ENCODE data around the gene EIF5.

- TF ChIP-seq CTCF (conservative IDR thresholded peaks at IDR 0.05) (no peak), ZFX (IDR thresholded peaks at IDR 0.05) (no peak)
These were observed 6.6 kb downstream of the EIF5 start for GRCh38 chr14:103340480-103341212.

Measured in C4-2B (cell line).